Measurements from ENCODE around the gene ERVH48-1.
A peak's percentile ranks its signal among the peaks of the same experiment; 100 is the strongest.
"Not testable (repeated sequence)": the region's sequence is repeated elsewhere in the genome, so short reads cannot be mapped to it uniquely, and the experiment has no call there.

ERVH48-1 gene

GRCh38 chr21:42931560-42932235 is 6.3 kb upstream of the ERVH48-1 start:
- no peak for TF ChIP-seq CTCF (conservative IDR thresholded peaks at IDR 0.05)
- TF ChIP-seq ZFX (IDR thresholded peaks at IDR 0.05): no peak
- H3K27ac ChIP-seq: peak overlapping the region; percentile 61

GRCh38 chr21:42929969-42930368 is 4.5 kb upstream of the ERVH48-1 start:
- TF ChIP-seq CTCF (conservative IDR thresholded peaks at IDR 0.05) (no peak), ZFX (IDR thresholded peaks at IDR 0.05) (no peak)
- no peak overlapping the region for H3K27ac ChIP-seq

GRCh38 chr21:42927474-42928200 is 2.2 kb upstream of the ERVH48-1 start:
- H3K27ac ChIP-seq: not testable (repeated sequence)

DNA sequence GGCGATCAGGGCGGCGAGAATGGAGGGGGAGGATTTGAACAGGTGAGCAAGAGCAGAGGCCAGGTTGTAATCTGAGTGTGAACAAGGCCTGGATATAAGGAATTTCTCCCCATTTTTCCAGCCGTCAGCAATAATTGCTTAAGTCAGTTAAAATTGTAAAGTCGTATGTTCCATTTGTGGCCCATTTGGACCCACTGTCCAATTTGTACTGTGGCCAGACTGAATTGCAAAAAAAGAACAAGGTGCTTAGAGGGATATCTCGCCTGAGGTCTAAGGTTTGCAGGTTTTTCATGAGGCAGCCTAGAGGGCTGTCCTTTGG is 1.0 kb downstream of the ERVH48-1 start:
- TF ChIP-seq CTCF (conservative IDR thresholded peaks at IDR 0.05): no peak
- TF ChIP-seq ZFX (IDR thresholded peaks at IDR 0.05): no peak
- H3K27ac ChIP-seq: peak overlapping the region; percentile 74

DNA sequence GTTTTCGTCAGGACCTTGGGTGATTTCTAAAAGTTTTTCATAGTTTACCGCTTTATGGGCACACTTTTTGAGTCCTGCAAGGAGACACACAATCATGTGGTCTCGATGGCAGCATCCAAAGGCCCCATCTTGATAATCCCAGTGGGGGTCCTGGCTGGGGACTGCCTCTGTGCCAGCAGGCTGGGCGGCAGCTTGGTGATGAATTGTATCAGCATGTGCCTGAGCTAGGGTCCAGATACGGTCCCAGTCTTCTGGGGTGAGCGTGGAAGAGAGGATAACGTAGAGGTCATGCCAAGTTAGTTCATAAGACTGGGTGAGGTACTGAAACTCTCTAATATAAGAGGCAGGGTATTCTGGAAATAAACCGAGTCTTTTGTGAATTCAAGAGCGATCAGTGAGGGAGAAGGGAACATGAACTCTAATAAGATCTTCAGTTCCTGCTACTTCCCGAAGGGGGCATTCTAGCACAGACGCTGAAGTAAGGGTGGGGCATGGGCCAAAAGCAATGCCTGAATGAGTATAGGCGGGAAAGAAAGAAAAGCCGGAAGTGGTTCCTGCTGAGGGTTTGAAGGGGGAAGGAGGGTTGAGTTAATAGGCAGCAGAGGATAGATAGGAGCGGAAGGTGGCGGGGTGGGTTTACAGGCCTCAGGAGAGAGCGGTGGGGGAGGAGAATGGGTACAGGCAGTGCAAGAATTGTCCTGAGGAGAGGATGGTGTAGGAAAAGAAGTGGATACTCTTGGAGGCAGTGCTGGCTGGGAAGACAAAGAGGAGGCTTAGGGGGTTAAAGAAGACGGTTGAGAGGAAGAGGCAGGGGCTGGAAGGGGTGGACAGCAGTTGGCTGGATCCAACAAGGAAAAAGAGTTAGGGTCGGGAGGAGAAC is 1.6 kb downstream of the ERVH48-1 start:
- peak overlapping the region; percentile 74 for H3K27ac ChIP-seq
- TF ChIP-seq CTCF (conservative IDR thresholded peaks at IDR 0.05) (peak; percentile 84), ZFX (IDR thresholded peaks at IDR 0.05) (no peak)

DNA sequence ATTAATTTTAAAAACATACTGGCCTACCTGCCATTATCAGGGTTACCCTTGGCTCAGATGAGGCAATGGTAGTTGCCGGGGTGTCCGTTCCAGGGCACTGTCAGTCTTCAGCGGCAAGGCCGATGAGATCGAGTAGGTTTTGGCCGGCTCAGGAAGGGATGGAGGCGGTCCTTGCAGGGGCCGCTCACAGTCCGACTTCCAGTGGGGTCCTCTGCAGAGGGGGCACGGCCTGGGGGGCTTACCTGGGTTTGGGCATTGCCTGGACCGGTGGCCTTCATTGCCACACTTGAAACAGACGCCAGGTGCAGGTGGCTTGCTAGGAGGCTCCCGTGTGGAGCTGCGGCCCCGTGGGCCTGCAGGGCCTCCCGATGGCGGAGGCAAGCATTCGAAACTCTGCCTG is 2.5 kb downstream of the ERVH48-1 start:
- no peak overlapping the region for H3K27ac ChIP-seq
- no peak for TF ChIP-seq CTCF (conservative IDR thresholded peaks at IDR 0.05)
- no peak for TF ChIP-seq ZFX (IDR thresholded peaks at IDR 0.05)

DNA sequence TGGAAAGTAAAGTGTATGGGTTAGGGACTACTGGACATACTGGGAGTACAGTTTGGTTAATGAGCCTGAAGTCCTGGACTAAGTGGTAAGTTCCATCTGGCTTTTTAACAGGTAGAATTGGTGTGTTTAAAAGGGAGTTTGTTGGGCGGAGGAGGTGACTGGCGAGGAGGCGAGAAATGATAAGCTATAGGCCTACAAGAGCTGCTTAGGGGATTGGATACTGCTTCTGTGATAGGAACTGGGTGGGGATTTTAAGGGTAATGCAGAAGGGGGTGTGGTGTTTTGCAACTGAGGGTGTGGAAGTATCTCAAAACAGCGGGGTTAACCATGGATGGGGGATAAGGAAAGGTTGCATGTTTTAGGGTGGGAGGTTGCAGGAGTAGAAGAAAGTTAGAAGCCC is 3.5 kb downstream of the ERVH48-1 start:
- TF ChIP-seq CTCF (conservative IDR thresholded peaks at IDR 0.05) (no peak), ZFX (IDR thresholded peaks at IDR 0.05) (no peak)
- no peak overlapping the region for H3K27ac ChIP-seq

All from C4-2B (cell line).